GM23338 (cell line): ENCODE data around the gene CADPS2. TPM values are rescaled to one million over a fixed set of nuclear protein-coding genes. Genes with fewer than 3 reads are reported as not detected.

ENCODE experiments used
- ATAC-seq: fragments of 200-7000 bp; cut with Tn5 transposase; 3 replicates; pipeline ENCODE4 v1.9.1; 2020
- DNase-seq: peaks from one replicate; pipeline ENCODE4 v3.0.0-alpha.2; 2015; ENCODE audit warnings: low spot score
- H2AFZ ChIP-seq: fragments of 200-600 bp; sonication (generic); 2 replicates; pipeline ENCODE4 v1.8.0; 2016; ENCODE audit warnings: antibody characterized with exemption, mild to moderate bottlenecking, moderate library complexity
- H3F3A ChIP-seq: fragments of 200-600 bp; sonication (generic); replicated peaks from 2 replicates; pipeline ENCODE4 v1.8.0; 2017; ENCODE audit warnings: antibody characterized with exemption, mixed run types, low read depth
- H3K27ac ChIP-seq: fragments of 200-600 bp; sonication (generic); 2 replicates; pipeline ENCODE4 v1.6.1; 2016; ENCODE audit warnings: low read depth
- H3K27me3 ChIP-seq: fragments of 200-600 bp; sonication (generic); 2 replicates; pipeline ENCODE4 v1.8.0; 2016; ENCODE audit warnings: mild to moderate bottlenecking, mixed run types, moderate library complexity; ENCODE audit not compliant: insufficient read depth
- H3K36me3 ChIP-seq: fragments of 200-600 bp; sonication (generic); 2 replicates; pipeline ENCODE4 v1.8.0; 2016; ENCODE audit warnings: mild to moderate bottlenecking; ENCODE audit not compliant: insufficient read depth
- H3K4me1 ChIP-seq: fragments of 200-600 bp; sonication (generic); 2 replicates; pipeline ENCODE4 v1.8.0; 2016; ENCODE audit warnings: mild to moderate bottlenecking, moderate library complexity; ENCODE audit not compliant: insufficient read depth
- H3K4me2 ChIP-seq: fragments of 200-600 bp; sonication (generic); 2 replicates; pipeline ENCODE4 v1.7.1; 2017; ENCODE audit warnings: mixed run types
- H3K4me3 ChIP-seq: fragments of 200-600 bp; sonication (generic); 2 replicates; pipeline ENCODE4 v1.6.1; 2016; ENCODE audit warnings: mixed run types
- H3K79me2 ChIP-seq: fragments of 200-600 bp; sonication (generic); replicated peaks from 2 replicates; pipeline ENCODE4 v1.8.0; 2017; ENCODE audit warnings: mild to moderate bottlenecking; ENCODE audit not compliant: insufficient read depth
- H3K9me2 ChIP-seq: fragments of 200-600 bp; sonication (generic); 2 replicates; pipeline ENCODE4 v1.8.0; 2017; ENCODE audit not compliant: insufficient read depth
- H4K20me1 ChIP-seq: fragments of 200-600 bp; sonication (generic); replicated peaks from 2 replicates; pipeline ENCODE4 v1.8.0; 2017; ENCODE audit warnings: mild to moderate bottlenecking; ENCODE audit not compliant: insufficient read depth
- H3K27ac Mint-ChIP-seq: 2 replicates; pipeline ENCODE4 v1.8.0; 2020; ENCODE audit warnings: inconsistent platforms, mild to moderate bottlenecking, moderate library complexity, mixed read lengths
- H3K27me3 Mint-ChIP-seq: 3 replicates; pipeline ENCODE4 v1.8.0; 2022; ENCODE audit warnings: low read depth, mild to moderate bottlenecking, moderate library complexity, mixed read lengths, inconsistent platforms; ENCODE audit not compliant: insufficient read depth, poor library complexity
- H3K36me3 Mint-ChIP-seq: 3 replicates; pipeline ENCODE4 v1.8.0; 2021; ENCODE audit warnings: low read depth, mild to moderate bottlenecking, inconsistent platforms, moderate library complexity, mixed read lengths
- H3K4me1 Mint-ChIP-seq: 3 replicates; pipeline ENCODE4 v1.8.0; 2020; ENCODE audit warnings: mild to moderate bottlenecking, inconsistent platforms, mixed read lengths
- H3K4me3 Mint-ChIP-seq: 3 replicates; pipeline ENCODE4 v1.8.0; 2021; ENCODE audit warnings: moderate library complexity, mild to moderate bottlenecking, inconsistent platforms, mixed read lengths
- H3K9me3 Mint-ChIP-seq: 3 replicates; pipeline ENCODE4 v1.8.0; 2020; ENCODE audit warnings: moderate library complexity, mild to moderate bottlenecking, inconsistent platforms, mixed read lengths
- CREB1 ChIP-seq: fragments of 250-450 bp; sonication (Bioruptor Pico); IDR thresholded peaks from 2 replicates; pipeline ENCODE4 v1.5.0; 2020; ENCODE audit warnings: low read depth, mild to moderate bottlenecking, moderate library complexity
- NANOG ChIP-seq: IDR thresholded peaks from 2 replicates; pipeline ENCODE4 v1.6.1; 2016; ENCODE audit warnings: antibody characterized with exemption, borderline replicate concordance
- POLR2AphosphoS5 ChIP-seq: IDR thresholded peaks from 2 replicates; pipeline ENCODE4 v1.6.1; 2016; ENCODE audit warnings: antibody characterized with exemption, low read depth
- REST ChIP-seq: IDR thresholded peaks from one replicate; pipeline ENCODE4 v1.6.1; 2018; ENCODE audit warnings: antibody characterized with exemption; ENCODE audit not compliant: unreplicated experiment
- STAT1 ChIP-seq: IDR thresholded peaks from one replicate; pipeline ENCODE4 v1.6.1; 2016; ENCODE audit warnings: antibody characterized with exemption; ENCODE audit not compliant: unreplicated experiment
- ZNF331 ChIP-seq: fragments of 250-450 bp; sonication (Bioruptor Pico); IDR thresholded peaks from 2 replicates; pipeline ENCODE4 v1.5.0; 2020; ENCODE audit warnings: low read depth, mild to moderate bottlenecking, moderate library complexity
- polyA plus RNA-seq: library from polyadenylated mRNA; unstranded; fragments of >200 nt; fragmentation: Nextera tagmentation; extraction: Ambion mirVana; gene quantifications from 2 replicates; pipeline ENCODE4 v1.2.1, GENCODE V29; 2016
- total RNA-seq: library from RNA; depleted of rRNA; stranded (reverse); fragments of >200 nt; shearing (Covaris generic); gene quantifications from 2 replicates; pipeline ENCODE4 v1.2.3, GENCODE V29; 2014
- TF ChIP-seq, protein P1 (sequence below), 2 experiments: fragments of 200-600 bp in 1 of 2; sonication (generic) in 1 of 2; conservative IDR thresholded peaks; 2 replicates each; pipeline versions ENCODE4 v1.5.1 to v1.6.1; 2016 to 2017; ENCODE audit warnings: antibody characterized with exemption in 2 of 2, low read depth in 2 of 2, mild to moderate bottlenecking in 2 of 2, moderate library complexity in 1 of 2

The CADPS2 gene
- total and polyA plus RNA-seq, 2 experiments from 2014 or later: 16.3 to 36.9 TPM

DNA sequence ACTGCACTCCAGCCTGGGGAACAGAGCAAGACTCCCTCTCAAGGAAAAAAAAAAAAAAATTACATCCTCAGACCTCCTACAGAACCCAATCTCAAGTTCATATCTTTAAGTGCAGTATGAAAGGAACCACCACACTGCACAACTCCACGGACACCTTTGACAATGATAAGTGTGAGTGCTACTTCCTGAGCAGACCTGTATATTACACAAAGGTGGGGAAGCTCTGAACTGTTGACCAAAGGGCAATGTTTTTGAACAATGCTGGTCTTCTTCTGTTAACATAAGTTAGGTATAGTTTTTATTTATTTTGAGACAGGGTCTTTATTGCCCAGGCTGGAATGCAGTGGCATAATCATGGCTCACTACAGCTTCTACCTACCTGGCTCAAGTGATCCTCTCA lies 129.4 kb downstream of the CADPS2 start:
- ATAC-seq (no peak), DNase-seq (no peak)
- peaks cover 37% of the 10 kb centered on the region for H3K4me1 Mint-ChIP-seq
- Histone ChIP-seq H4K20me1 (no peaks in the 10 kb centered on the region), H3K36me3 (no peaks in the 10 kb centered on the region), H3K79me2 (no peaks in the 10 kb centered on the region), H3F3A (no peaks in the 10 kb centered on the region), H3K4me2 (no peak overlapping the region), H3K27ac (no peak overlapping the region), H3K27me3 (no peaks in the 10 kb centered on the region), H3K9me2 (no peaks in the 10 kb centered on the region), H2AFZ (no peak overlapping the region), H3K4me1 (peaks cover 17% of the 10 kb centered on the region), H3K4me3 (no peak overlapping the region)
- H3K9me3 Mint-ChIP-seq: no peaks in the 10 kb centered on the region
- H3K27me3 Mint-ChIP-seq: peaks cover 3% of the 10 kb centered on the region
- H3K36me3 Mint-ChIP-seq: no peaks in the 10 kb centered on the region
- no peak overlapping the region for H3K27ac Mint-ChIP-seq
- TF ChIP-seq NANOG: no peak
- TF ChIP-seq REST: no peak
- no peak for TF ChIP-seq CREB1 (CRISPR knock-in tag)
- no peak for TF ChIP-seq ZNF331 (CRISPR knock-in tag)
- TF ChIP-seq POLR2AphosphoS5: no peak
- TF ChIP-seq, protein P1, sequence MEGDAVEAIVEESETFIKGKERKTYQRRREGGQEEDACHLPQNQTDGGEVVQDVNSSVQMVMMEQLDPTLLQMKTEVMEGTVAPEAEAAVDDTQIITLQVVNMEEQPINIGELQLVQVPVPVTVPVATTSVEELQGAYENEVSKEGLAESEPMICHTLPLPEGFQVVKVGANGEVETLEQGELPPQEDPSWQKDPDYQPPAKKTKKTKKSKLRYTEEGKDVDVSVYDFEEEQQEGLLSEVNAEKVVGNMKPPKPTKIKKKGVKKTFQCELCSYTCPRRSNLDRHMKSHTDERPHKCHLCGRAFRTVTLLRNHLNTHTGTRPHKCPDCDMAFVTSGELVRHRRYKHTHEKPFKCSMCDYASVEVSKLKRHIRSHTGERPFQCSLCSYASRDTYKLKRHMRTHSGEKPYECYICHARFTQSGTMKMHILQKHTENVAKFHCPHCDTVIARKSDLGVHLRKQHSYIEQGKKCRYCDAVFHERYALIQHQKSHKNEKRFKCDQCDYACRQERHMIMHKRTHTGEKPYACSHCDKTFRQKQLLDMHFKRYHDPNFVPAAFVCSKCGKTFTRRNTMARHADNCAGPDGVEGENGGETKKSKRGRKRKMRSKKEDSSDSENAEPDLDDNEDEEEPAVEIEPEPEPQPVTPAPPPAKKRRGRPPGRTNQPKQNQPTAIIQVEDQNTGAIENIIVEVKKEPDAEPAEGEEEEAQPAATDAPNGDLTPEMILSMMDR (conservative IDR thresholded peaks at IDR 0.05; ENCODE audit: low read depth in 2 of 2): no peak
- no peak overlapping the region for H3K4me3 Mint-ChIP-seq

DNA sequence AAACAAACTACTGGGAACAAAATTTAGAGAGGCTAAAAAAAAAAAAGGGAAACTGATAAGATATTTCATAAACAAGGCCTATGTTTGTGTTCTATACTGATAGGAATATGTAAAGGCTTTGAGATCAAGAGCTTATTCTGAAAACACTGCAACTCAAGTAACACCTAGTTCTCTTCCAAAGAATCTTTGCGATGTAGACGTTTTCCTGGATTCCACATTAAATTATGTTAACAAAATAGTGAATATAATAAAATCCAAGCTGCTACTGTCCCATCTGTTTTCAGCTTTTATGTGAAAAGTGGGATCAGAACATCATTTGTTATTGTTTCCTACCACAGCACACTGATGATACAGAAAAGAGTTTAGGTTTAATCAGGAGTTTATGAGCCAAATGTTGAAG lies 130.6 kb downstream of the CADPS2 start:
- no peaks in the 10 kb centered on the region for H3F3A ChIP-seq
- peaks cover 3% of the 10 kb centered on the region for H3K27me3 Mint-ChIP-seq
- H3K4me3 ChIP-seq: no peak overlapping the region
- DNase-seq (no peak), ATAC-seq (no peak)
- no peaks in the 10 kb centered on the region for H3K36me3 Mint-ChIP-seq
- no peaks in the 10 kb centered on the region for H3K36me3 ChIP-seq
- H3K4me1 Mint-ChIP-seq: peaks cover 43% of the 10 kb centered on the region
- no peak overlapping the region for H2AFZ ChIP-seq
- no peak overlapping the region for H3K4me2 ChIP-seq
- no peaks in the 10 kb centered on the region for H3K79me2 ChIP-seq
- peaks cover 22% of the 10 kb centered on the region for H3K4me1 ChIP-seq
- H3K27ac ChIP-seq: no peak overlapping the region
- no peaks in the 10 kb centered on the region for H3K9me3 Mint-ChIP-seq
- no peaks in the 10 kb centered on the region for H4K20me1 ChIP-seq
- no peaks in the 10 kb centered on the region for H3K9me2 ChIP-seq
- H3K4me3 Mint-ChIP-seq: no peak overlapping the region
- no peaks in the 10 kb centered on the region for H3K27me3 ChIP-seq
- H3K27ac Mint-ChIP-seq: peak overlapping the region; percentile 20; the same call in 1 of the 2 replicates
- TF ChIP-seq STAT1 (no peak), REST (no peak)
